Kidney epithelial cell (primary cell): ENCODE data around the gene LPXN. TPM values are rescaled to one million over a fixed set of nuclear protein-coding genes. Genes with fewer than 3 reads are reported as not detected.

Experiments used
- DNase-seq: peaks from one replicate; pipeline ENCODE4 v3.0.0-alpha.2; 2010; ENCODE audit warnings: low read depth
- H3K27me3 ChIP-seq: 2 replicates; pipeline ENCODE4 v1.6.0; 2011; ENCODE audit warnings: low read length; ENCODE audit not compliant: control insufficient read depth, insufficient read depth
- H3K36me3 ChIP-seq: 2 replicates; pipeline ENCODE4 v1.5.1; 2011; ENCODE audit warnings: low read length; ENCODE audit not compliant: control insufficient read depth, insufficient read depth
- H3K4me3 ChIP-seq: 2 replicates; pipeline ENCODE4 v1.5.1; 2011; ENCODE audit warnings: low read depth, mild to moderate bottlenecking, control low read depth, low read length
- total RNA-seq: library from RNA; depleted of rRNA; stranded (reverse); fragments of >200 nt; gene quantifications from 2 replicates; pipeline ENCODE4 v1.2.3, GENCODE V29; 2015
- TF ChIP-seq, protein P1 (sequence below): IDR thresholded peaks from 2 replicates; pipeline ENCODE4 v1.5.1; 2011; ENCODE audit warnings: mild to moderate bottlenecking, moderate library complexity, low read length, control low read depth, inconsistent platforms; ENCODE audit not compliant: insufficient read depth, poor library complexity, severe bottlenecking

LPXN gene
- total RNA-seq, 1 donor from 2014 or later = 5.9 TPM

DNA sequence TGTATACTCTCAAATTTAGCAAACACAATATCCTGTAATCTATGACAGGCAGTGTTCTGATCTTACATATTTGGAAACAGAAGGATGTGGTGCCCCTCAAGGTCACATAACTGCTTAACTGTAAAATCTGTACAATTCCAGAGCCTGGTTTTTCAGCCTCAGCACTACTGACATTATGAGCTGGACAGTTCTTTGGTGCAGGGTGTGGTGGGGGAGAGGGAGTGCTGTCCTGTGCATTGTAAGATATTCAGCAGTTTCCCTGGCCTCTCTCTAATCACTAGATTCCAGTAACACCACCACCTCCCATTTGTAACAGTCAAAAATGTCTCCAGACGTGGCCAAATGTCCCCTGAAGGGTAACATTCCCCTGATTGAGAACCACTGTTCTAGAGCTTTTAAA is 65.9 kb downstream of the LPXN start:
- Histone ChIP-seq H3K4me3 (no peak overlapping the region), H3K36me3 (no peaks in the 10 kb centered on the region), H3K27me3 (no peaks in the 10 kb centered on the region)
- no peak for DNase-seq
- TF ChIP-seq, protein P1, sequence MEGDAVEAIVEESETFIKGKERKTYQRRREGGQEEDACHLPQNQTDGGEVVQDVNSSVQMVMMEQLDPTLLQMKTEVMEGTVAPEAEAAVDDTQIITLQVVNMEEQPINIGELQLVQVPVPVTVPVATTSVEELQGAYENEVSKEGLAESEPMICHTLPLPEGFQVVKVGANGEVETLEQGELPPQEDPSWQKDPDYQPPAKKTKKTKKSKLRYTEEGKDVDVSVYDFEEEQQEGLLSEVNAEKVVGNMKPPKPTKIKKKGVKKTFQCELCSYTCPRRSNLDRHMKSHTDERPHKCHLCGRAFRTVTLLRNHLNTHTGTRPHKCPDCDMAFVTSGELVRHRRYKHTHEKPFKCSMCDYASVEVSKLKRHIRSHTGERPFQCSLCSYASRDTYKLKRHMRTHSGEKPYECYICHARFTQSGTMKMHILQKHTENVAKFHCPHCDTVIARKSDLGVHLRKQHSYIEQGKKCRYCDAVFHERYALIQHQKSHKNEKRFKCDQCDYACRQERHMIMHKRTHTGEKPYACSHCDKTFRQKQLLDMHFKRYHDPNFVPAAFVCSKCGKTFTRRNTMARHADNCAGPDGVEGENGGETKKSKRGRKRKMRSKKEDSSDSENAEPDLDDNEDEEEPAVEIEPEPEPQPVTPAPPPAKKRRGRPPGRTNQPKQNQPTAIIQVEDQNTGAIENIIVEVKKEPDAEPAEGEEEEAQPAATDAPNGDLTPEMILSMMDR = no peak

DNA sequence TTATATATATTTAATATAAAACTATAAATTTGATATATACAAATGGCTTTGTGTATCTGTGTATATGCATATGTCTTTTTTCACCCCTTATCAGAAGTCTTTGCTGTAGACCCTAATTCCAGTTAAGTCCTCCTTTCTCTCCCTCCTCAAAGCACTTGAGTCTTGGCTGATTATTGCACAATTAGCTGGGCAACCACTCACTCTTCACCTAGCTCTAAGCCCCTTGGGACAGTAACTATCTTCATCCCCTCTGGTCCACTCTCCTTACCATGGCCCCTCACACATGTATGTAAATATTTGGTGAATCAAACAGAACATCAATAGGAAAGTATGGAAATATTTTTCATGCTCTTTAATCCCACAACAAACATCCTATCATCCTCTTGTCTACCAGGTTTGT is 66.8 kb downstream of the LPXN start:
- H3K4me3 ChIP-seq = no peak overlapping the region
- DNase-seq = no peak
- TF ChIP-seq, protein P1 = no peak
- no peaks in the 10 kb centered on the region for H3K27me3 ChIP-seq
- H3K36me3 ChIP-seq = no peaks in the 10 kb centered on the region

DNA sequence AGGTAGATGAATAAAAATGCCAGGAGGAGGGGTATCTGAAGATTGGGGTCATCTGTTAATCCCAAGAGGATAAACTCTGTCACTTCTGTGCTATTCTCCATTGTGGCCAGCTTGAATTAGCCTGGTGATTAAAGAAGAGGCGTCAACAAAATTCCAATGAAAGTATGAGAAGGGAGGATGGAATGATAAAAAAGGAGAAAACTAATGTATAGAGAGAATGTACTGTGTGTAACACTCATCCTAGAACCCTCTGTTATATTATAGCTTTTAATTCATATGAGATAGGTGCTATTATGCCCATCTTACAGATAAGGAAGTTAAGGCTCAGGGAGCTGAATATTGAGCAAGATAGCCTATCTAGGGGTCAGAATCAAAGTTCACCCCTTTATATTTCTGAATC is 67.7 kb downstream of the LPXN start, which contains the start of gene OR5B21:
OR5B21 (minus strand) TSS at position 101 of the 400 bp plus-strand sequence; CDS start at position 101, 0 bp downstream.
- Histone ChIP-seq H3K36me3 (no peaks in the 10 kb centered on the region), H3K4me3 (no peak within 1 kb of the TSS), H3K27me3 (no peaks in the 10 kb centered on the region)
- no peak for DNase-seq
- TF ChIP-seq, protein P1 = no peak

DNA sequence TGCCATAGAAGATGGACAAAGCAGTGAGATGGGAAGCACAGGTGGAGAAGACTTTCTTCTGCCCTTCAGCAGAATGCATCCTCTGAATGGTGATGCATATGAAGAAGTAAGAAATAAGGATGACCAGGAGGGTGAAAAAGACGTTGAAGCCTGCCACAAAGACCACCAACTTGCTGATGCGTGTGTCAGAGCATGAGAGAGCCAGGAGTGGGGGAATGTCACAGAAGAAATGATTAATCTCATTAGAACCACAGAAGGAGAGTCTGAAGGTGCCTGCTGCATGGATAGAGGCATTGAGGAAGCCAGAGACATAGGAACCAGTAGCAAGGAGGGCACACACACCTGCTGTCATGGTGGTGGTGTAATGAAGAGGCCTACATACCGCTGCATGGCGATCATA is 68.3 kb downstream of the LPXN start:
- no peaks in the 10 kb centered on the region for H3K36me3 ChIP-seq
- TF ChIP-seq, protein P1 = no peak
- H3K4me3 ChIP-seq = no peak overlapping the region
- DNase-seq = no peak
- no peaks in the 10 kb centered on the region for H3K27me3 ChIP-seq

DNA sequence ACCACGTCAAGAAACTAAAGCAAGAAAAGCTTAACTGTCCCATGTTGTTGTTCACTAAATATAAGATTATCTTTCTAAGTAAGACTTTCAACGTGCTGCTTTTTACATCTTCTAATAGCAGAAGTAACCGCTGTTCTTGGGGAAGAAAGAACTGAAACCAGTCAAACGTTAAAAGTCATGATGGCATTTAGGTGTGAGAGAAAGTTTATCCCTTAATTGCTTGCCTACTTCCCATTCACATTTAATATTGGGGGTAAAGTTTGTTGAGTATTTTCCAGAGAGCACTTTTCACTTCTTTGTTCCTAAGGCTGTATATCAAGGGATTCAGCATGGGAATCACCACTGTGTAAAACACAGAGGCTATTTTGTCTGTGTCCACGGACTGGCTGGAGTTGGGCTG is 68.7 kb downstream of the LPXN start:
- H3K4me3 ChIP-seq = no peak overlapping the region
- H3K36me3 ChIP-seq = no peaks in the 10 kb centered on the region
- H3K27me3 ChIP-seq = no peaks in the 10 kb centered on the region
- TF ChIP-seq, protein P1 = no peak
- no peak for DNase-seq

DNA sequence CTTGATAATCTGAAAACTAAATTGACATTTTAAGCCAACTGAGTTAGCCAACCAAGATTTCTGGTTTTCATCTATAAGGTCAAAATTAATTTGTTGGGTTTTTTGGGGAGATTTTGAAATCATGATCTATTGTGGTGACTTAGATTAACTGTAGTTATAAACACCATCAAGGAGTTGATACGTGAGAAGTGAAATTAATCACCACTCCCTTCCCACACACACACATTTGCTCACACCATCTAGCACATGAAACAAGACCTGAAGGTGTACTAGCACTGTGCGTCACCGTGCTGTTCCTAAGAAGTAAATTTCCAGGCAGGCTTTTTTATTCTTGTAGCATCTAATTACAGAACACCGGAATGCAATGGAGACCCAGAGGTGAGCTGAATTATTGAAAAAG is 69.8 kb downstream of the LPXN start:
- TF ChIP-seq, protein P1 = no peak
- Histone ChIP-seq H3K4me3 (no peak overlapping the region), H3K36me3 (no peaks in the 10 kb centered on the region), H3K27me3 (no peaks in the 10 kb centered on the region)
- DNase-seq = no peak
